ENCODE data around the gene KCTD16.

DNA sequence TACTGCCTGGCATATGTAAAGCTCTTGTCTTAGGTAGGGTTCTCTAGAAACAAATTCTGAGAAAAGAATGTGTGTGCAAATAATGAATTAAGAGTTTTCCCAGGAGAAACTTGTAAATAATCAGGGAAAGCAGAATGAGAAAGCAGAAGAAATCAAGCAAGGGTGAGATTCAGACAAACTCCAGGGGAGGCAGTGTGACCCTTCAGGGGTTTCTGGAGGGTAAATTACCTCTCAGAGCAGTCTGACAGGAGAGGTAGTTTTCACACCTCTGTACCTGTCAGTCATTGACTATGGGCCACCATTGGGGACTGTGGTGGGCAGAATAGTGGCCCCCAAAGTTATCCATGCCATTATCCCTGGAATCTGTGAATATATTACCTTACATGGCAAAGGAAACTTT is 124.6 kb downstream of the KCTD16 start:
- TF ChIP-seq CSDC2 (CRISPR knock-in tag; IDR thresholded peaks at IDR 0.05) (no peak), ESRRG (CRISPR knock-in tag; IDR thresholded peaks at IDR 0.05) (no peak), ARNTL (CRISPR knock-in tag; IDR thresholded peaks at IDR 0.05; ENCODE audit: borderline replicate concordance, low read depth) (no peak), TOX (CRISPR knock-in tag; IDR thresholded peaks at IDR 0.05; ENCODE audit: borderline replicate concordance) (no peak), ZFP3 (CRISPR knock-in tag; IDR thresholded peaks at IDR 0.05) (no peak), TSHZ2 (CRISPR knock-in tag; IDR thresholded peaks at IDR 0.05) (no peak), RARB (CRISPR knock-in tag; IDR thresholded peaks at IDR 0.05) (no peak), BACH2 (CRISPR knock-in tag; IDR thresholded peaks at IDR 0.05; ENCODE audit: borderline replicate concordance) (no peak)
- TF ChIP-seq, protein P1, sequence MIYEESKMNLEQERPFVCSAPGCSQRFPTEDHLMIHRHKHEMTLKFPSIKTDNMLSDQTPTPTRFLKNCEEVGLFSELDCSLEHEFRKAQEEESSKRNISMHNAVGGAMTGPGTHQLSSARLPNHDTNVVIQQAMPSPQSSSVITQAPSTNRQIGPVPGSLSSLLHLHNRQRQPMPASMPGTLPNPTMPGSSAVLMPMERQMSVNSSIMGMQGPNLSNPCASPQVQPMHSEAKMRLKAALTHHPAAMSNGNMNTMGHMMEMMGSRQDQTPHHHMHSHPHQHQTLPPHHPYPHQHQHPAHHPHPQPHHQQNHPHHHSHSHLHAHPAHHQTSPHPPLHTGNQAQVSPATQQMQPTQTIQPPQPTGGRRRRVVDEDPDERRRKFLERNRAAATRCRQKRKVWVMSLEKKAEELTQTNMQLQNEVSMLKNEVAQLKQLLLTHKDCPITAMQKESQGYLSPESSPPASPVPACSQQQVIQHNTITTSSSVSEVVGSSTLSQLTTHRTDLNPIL (CRISPR knock-in tag; IDR thresholded peaks at IDR 0.05; ENCODE audit: low read depth): no peak
- TF ChIP-seq, protein P2, sequence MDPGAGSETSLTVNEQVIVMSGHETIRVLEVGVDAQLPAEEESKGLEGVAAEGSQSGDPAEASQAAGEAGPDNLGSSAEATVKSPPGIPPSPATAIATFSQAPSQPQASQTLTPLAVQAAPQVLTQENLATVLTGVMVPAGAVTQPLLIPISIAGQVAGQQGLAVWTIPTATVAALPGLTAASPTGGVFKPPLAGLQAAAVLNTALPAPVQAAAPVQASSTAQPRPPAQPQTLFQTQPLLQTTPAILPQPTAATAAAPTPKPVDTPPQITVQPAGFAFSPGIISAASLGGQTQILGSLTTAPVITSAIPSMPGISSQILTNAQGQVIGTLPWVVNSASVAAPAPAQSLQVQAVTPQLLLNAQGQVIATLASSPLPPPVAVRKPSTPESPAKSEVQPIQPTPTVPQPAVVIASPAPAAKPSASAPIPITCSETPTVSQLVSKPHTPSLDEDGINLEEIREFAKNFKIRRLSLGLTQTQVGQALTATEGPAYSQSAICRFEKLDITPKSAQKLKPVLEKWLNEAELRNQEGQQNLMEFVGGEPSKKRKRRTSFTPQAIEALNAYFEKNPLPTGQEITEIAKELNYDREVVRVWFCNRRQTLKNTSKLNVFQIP (CRISPR knock-in tag; IDR thresholded peaks at IDR 0.05; ENCODE audit: borderline replicate concordance, low read depth): no peak
- TF ChIP-seq, protein P3, sequence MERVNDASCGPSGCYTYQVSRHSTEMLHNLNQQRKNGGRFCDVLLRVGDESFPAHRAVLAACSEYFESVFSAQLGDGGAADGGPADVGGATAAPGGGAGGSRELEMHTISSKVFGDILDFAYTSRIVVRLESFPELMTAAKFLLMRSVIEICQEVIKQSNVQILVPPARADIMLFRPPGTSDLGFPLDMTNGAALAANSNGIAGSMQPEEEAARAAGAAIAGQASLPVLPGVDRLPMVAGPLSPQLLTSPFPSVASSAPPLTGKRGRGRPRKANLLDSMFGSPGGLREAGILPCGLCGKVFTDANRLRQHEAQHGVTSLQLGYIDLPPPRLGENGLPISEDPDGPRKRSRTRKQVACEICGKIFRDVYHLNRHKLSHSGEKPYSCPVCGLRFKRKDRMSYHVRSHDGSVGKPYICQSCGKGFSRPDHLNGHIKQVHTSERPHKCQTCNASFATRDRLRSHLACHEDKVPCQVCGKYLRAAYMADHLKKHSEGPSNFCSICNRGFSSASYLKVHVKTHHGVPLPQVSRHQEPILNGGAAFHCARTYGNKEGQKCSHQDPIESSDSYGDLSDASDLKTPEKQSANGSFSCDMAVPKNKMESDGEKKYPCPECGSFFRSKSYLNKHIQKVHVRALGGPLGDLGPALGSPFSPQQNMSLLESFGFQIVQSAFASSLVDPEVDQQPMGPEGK (CRISPR knock-in tag; IDR thresholded peaks at IDR 0.05; ENCODE audit: borderline replicate concordance): no peak
